NCI-H446 treated with DMSO at 0.1 percent for 48 hours (cell line): ENCODE measurements around the gene DENND1B.
A peak's percentile ranks its signal among the peaks of the same experiment; 100 is the strongest.

Source experiments
- DNase-seq: peaks from one replicate; lab custom pipeline; 2025; lab: John Stamatoyannopoulos, UW

DENND1B gene

DNA sequence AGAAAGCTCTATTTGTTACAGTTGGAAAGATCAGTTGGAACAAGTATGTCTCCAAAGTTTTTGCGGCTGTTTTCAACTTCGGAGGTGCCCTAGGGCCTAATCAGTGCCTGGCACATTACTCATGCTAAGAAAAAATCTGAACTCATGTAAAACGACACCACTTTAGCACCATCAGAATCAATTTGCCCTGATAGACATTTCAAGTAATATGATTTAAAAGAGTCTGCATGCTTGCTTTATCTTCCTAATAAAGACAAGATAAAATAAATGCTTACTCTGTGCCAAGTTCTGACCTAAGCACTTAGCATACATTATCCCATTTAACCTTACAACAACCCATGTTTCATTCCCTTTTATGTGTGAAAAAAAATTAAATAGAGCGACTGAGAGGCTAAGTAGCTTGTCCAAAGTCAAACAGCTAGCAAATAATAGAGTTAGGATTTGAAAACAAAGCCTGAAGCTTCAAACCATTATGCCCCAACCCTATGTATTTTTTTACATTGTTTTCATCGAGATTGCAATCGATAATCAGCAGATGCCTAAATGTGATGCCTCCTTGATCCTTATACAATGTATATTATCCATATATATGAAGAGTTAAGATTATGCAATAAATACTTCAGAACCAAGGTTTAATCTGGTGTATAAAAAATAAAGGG, 91.3 kb downstream of the DENND1B start:
- DNase-seq = no peak

DNA sequence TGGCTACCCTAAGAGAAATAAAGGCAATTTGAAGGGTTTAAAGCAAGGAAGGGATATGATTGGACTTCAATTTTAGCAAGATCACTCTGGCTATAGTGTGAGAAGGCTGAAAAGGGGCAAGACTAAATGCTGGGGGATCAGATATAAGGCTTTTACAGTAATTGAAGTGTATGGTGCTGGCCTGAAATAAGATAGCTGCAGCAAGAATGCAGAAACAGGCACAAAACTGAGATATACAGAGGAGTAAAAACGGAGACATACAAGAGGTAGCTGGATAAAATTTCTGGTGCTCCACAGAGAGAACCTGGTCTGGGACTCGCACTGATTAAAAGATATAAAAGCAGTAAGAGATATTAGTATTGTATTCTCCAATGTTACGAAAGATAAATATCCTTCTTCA, 92.0 kb downstream of the DENND1B start:
- DNase-seq = no peak

DNA sequence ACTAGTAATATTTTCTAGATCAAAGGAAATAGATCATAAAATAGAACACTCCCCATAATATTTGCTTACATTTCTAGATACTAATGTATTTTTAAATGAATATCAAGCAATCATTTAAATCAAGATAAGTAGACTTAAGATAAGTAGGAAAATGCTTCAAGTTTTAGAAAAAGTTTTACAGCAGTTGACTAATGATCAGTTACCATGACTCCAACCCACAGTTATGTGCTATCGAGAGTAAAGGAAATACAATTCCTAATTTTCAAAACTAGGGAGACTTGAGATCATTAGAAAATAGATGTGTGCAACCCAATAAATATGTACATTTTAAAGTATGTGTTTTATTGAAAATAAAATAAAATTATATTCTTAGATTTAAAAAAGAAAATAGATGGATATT, 95.0 kb downstream of the DENND1B start:
- no peak for DNase-seq

DNA sequence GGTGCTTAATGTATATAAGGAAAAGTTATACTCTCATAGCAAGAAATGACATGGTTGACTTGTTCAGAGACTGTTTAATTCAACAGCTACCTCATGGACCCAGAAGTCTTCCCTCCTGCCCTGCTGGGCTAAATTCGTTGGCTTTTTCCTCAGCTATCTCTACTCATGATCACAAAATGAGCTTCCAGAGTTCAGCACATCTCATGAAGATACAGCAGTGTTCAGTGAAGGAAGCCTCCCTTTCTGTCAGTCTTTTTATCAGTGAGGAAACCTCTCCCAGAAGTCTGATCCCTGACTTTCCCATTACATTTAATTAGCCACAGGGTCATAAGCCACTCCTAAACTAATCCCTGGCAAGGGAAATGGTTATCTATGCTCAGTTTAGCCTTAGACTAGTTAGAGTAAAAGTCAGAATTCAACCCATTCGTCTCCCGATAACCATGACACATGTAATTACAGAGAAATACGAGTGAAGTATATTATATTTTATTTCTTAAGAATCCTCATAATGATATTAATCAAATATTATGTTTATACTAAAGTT, 97.5 kb downstream of the DENND1B start:
- no peak for DNase-seq

DNA sequence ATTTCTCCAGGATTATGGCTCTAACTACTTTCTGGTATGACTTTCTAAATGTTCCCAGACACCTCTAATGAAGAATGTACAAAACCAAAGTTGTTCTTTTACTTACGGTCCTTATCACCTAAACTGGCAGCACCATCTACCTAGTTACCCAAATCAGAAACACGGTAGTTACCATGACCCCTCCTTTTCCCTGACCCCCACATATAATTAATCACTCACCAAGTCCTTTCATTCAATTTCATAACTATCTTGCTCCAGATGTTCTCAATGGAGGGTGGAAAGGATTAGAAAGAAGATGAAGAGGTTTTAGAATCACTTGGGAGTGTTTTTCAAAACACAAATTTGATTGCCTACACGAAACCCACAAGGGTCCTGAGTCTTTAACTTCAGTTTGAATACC, 98.0 kb downstream of the DENND1B start:
- no peak for DNase-seq

DNA sequence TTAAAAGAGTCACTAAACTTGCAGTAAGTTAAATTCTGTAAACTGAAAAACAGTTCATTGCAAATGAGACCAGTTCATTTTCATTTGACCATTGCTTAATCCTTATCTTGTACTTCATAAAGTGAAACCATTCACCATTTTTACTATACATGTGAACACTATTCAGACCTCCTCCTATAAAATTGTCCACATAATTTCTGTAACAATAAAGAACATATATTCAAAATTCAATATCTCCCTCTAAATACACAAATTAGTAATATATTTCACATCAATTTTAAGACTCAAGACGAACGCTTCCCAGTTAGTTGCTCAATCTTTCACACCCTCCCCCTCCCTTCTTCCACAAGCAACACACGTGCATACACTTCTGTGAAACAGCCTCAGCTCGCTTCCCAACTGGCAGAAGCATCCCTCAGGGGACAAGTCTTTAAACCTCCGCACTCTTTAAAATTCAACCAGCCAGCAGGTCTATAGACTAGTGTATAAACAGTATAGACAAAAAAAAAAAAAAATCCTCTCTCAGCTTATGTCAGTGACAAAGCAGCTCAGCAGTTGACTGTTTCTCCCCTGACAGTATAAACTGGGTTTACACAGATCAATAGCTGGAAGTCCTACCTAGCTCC, 99.6 kb downstream of the DENND1B start:
- peak; percentile 68 for DNase-seq

DNA sequence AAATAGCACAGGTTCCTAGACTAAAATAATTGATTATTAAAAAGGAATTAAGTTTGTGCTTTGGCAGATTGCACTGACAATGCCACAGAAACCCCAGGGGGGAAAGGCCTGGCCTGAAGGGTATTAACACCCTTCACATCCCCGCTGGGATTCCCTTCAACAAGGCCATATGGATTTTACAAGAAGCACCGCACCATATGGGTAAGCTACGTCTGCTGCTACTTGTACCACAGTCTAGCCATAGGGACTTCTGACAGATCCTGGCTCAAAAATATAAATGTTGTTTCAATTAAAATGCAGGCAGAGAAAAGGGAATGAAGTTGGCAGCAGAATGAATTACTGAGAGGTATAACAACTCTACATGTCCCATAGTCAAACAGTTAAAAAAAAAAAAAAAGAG, 101.0 kb downstream of the DENND1B start:
- peak; percentile 99 for DNase-seq

DNA sequence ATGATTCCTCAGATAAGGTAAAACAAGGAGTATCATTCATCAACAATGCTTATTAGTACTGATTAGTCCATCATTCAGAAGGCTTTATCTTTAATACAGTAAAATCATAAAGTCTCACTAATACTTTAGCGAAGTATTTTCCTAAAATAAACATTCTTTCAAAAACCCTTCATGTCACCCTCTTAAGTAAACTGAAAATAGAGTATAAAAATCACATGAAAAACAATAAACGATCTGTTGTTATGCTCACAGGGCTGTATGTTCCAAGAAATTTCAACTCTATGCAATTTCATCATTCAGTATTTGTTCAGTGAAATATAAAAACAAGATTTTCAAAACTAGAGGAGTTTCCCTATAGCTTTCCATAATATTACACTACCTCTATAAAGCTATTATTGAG, 102.0 kb downstream of the DENND1B start:
- no peak for DNase-seq

DNA sequence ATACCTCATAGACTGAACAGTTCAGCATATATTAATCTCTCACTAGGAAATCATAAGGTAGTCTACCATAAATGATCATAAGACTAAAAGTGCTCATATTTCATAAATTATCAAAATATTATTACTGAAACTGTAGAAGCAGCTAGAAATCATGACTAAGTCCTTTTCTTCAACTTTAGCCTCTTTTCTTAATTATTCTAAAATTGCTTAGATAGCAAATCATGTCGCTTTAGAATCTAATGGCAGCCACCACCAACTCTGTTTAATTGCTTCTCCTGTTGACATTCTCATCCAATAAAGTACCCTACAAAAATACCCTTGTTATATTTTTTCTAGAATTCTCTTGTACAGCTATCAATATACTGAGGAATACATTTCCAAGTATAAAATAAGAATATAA, 102.9 kb downstream of the DENND1B start:
- DNase-seq = no peak

DNA sequence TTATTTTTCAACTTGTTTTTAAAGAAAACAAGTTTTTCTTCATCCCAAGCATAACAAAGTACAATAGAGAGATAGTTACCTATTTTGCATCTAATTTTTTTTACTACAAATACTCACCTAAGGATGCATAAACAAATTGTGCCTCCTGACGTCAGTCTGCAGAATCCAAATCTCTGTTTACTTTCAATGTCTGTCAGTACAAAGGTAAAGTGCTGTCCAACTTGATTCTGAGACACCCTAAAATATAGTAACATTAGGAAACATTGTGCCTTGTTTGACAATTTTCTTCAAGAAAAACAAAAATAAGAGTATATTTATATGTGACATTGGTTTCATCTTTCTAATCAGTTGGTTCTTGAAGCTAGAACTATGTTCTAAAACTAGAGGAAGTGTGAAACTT, 103.4 kb downstream of the DENND1B start:
- no peak for DNase-seq

DNA sequence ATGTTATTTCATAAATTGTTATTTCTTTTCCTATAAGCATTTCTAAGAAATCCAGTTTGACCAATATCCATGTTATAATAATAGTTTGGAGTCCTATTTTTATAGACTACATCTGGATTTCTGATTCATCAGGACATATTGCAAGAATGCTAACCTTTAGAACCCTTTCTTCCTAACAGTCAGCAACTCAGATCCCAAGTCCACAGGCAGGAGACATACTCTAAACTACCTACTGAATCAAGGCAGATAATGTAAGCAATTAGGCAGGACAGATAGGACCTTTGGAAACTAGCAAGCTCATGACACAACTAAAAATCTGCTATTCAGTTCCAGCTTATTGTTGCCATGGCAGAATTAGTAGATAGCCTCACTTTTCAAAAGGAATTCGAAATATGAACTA, 104.1 kb downstream of the DENND1B start:
- no peak for DNase-seq

DNA sequence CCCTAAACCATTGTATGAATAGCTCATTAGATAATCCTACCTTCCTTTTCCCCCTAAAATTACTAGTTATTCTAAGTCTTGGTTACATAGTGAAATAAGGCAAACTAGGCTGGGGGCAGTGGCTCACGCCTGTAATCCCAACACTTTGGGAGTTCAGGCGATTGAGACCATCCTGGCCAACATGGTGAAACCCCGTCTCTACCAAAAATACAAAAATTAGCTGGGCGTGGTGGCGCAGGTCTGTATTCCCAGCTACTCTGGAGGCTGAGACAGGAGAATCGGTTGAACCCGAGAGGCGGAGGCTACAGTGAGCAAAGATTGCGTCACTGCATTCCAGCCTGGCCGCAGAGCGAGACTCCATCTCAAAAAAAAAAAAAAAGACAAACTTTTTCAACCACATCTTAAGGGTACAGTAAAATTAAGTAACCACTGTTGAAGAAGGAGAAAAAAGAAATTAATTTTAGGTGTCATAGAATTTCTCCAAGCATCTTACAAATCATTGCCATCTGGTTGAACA, 108.5 kb downstream of the DENND1B start:
- DNase-seq = no peak

DNA sequence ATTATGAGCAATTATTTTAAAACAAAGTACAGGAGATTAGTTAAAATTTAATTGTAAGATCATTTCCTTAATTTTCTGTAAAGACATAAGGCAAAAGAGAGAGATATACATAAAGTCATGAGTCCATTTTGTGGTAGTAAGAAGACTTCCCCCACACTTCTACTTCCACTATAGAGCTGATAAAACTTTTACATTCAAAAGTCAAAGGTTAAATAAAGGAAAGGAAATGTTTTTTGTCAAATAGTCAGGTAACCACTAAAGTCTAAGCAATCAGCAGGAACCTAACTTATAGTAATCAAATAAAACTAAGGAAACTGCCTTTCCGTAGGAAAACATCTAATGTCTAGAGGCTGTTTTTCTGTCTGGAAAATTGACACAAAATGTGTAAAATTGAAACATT, 110.9 kb downstream of the DENND1B start:
- DNase-seq = no peak

DNA sequence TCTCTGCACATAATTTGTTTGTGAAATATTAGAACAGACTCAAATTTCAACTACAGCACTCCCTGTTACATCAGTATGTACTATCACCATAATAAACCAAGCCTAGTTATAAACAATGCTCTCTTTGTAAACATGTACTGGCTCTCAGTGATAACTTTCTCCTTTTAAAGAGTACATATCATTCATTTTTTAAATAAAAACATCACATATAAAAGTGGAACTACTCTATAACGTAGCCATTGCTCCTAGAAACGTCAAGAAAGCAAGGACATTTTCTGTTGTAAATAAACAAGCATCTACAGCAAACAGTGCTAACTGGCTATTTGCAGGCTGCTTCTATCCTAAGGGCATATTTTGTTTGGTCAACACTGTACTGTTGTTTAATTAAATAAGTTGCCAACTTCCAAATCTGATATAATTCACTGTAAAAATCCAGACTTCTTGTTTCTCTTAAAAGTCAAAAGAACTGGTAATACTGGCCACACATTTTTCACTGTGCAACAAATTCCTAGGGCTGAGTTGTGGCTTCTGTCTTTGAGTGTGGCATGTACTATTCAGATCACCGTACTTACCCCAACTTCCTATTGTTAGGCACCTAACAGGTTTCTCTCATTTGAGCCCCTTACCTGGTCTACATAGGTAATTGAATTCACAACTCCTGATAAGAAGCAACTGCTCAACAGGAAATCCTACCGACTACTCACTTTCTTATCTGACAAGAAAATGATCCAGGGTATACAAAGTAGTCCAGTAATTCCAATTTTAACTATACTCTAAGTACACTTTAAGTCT, 111.9 kb downstream of the DENND1B start:
- no peak for DNase-seq

DNA sequence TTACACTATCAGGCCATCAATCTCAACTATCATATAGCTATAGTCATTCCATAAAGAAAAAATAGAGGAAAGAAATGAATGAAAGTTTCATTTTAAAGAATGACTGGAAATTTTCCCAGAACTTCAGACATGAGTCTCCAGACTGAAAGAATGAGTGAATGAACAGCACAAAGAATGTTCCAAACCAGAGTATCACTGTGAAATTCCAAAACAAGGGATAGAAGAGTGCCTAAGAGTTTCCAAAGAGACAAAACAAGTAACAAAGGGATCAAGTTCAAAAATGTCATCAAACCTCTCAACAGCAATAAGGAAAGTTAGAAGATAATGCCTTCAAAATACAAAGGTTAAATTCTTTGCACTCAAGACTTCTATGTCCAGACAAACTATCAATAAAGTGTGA, 114.9 kb downstream of the DENND1B start:
- DNase-seq = no peak

DNA sequence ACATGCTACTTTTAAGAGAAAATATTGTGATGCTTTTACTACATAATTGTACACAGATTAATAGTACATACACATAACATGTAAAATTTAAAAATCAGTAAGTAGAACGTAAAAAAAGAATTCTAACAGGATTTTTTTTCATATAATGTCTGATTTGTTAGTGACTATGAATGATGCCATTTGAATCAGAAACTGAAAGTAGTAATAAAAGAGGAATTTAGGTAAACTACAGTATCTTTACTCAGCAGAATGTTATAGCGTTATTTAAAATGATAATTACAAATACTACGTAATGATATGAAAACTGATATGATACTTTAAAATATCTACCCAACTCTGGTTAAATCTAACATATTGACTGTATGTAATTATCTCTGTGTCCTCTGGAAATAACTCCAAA, 116.1 kb downstream of the DENND1B start:
- no peak for DNase-seq

DNA sequence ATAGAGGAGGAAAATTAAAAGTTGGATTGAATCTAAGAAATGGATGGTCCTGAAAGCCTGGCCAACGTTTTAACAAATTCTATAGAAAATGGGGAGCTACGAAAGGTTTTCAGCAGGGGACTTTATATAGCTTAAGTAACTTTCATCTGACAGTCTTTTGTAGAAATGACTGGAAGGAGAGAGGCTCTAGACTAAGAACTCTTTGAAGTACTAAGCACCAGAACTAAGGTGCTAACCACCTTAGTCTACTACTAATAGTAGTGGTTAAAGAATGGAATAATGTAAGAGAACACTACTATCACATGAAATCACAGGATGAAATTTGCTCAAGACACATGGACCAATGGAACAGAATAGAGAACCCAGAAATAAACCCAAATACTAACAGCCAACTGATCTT, 126.1 kb downstream of the DENND1B start:
- no peak for DNase-seq

DNA sequence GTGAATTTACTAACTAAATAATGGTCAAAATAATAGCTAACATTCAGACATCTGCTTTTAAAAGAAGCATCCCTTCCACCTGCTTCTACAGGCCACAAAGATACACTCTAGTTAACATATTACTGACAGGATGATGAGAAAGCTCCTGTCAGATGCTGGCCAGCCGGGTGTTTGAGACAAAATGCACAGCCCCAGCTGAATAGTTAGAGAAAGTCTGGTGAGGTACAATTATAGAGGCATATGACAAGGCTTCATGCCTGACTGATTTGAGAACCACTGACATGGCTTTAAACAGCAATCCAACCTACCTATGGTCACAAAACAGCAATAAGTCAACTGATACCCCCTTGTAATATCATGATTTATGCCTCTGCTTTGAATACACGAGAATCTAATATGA, 137.0 kb downstream of the DENND1B start:
- no peak for DNase-seq

DNA sequence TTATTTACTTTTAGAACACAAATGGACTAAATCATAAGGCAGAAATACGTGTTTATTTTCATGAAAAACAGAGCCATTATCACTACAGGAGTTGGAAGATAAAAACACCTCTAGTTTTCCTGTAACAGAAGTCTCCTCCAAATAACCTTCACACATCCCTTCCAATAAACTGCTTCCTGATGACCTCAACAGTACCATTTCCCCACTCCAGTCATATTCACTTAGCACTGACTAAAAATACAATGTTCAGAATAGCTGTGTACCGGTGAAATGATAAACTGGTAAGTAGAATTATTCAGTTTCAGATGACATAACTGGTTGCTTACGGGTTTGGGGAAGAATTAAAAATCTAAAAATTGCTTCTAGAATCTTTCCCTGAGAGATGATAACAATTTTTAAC, 137.9 kb downstream of the DENND1B start:
- no peak for DNase-seq

DNA sequence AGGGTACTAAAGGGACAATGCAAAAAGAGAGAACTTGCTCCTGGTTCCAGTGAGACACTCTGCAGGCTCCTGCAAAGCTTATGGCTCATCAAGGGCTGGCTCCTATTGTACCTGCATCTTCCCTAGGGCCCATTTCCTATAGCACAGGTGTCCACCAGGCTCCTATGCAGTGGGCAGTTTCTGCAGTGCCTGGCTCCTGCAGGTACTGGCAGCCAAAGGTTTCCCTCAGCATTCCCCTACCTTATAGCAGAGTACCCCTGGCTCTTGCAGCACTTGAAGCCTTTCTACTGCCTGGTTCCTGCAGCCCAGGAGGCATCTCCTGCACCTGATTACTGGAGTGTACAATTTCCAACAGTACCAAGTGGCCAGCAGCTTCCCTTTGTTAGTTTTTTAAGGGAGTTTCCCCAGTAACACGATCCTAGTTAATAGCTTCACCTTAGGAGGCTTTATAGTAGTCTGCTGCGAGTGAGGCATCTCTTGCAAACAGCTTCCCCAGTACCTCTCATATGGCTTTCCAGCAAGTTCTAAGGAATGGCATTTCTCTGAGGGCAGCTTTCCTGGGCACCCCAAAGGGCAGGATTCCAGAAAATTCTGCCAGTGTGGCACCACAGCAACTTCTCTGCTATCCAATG, 141.7 kb downstream of the DENND1B start:
- DNase-seq = no peak

DNA sequence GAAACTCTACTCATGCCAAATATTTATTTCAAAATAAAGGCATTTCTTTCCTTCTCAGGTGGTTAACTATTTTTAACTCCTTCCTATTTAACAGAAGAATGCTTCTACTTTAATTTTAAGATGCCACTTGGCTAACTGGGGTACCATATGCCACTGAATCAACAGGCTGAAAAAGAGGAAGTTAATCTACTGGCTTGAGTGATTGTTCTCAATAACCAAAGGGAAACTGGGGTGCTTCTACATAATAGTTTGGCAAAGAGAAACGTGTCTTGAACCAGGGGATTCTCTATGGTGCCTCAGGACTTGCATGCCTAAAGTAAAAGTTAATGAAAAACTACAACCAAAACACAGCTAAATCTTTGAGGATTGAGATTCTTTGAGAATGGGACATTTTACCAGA, 142.6 kb downstream of the DENND1B start:
- no peak for DNase-seq

DNA sequence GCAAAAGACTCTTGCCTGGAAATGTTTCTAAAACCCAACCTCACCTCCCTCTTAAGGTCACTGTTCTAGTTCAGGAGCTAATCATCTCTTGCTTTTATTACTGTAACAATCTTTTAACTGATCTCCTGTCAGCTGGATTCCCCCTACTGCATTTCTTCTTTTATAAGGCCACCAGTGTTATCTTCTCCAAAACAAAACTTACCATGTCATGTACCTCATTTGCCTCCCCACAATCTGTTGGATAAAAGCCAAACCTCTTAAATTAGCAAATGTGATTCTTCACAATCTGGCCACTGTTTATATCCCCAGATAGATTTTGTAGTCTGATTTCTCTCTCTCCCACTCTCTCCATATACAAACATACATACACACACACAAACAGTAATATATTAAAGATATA, 143.3 kb downstream of the DENND1B start:
- no peak for DNase-seq
